Mucosa of descending colon (tissue), 3 donors: ENCODE measurements around the gene RBM4. TPM values are rescaled to one million over a fixed set of nuclear protein-coding genes. Genes with fewer than 3 reads are reported as not detected.

Source experiments
- ATAC-seq: fragments of 200-7000 bp; cut with Tn5 transposase; one replicate; pipeline ENCODE4 v1.9.1; 2020; ENCODE audit warnings: mild to moderate bottlenecking, moderate library complexity
- DNase-seq, 3 donors: peaks; one replicate each; pipeline ENCODE4 v3.0.0-alpha.2; 2020
- H3K36me3 ChIP-seq: fragments of 200-600 bp; one replicate; pipeline ENCODE4 v1.8.0; 2021; ENCODE audit warnings: low read depth, mild to moderate bottlenecking
- H3K4me1 ChIP-seq: fragments of 200-600 bp; one replicate; pipeline ENCODE4 v1.8.0; 2021; ENCODE audit warnings: low read depth, mild to moderate bottlenecking
- H3K4me3 ChIP-seq: fragments of 200-600 bp; one replicate; pipeline ENCODE4 v1.8.0; 2021; ENCODE audit warnings: mild to moderate bottlenecking
- H3K9me3 ChIP-seq: fragments of 200-600 bp; one replicate; pipeline ENCODE4 v1.8.0; 2021; ENCODE audit warnings: mild to moderate bottlenecking
- intact Hi-C, 2 donors: fragments of 100-400 bp; cut with DNase I in 1 of 2; cut with micrococcal nuclease in 1 of 2; formaldehyde crosslinking; loops; one replicate each; pipeline versions ENCODE4 v1.11.0 to v1.11.1; 2022; cut with DNase I, micrococcal nuclease
- total RNA-seq, 3 donors: library from RNA; stranded (reverse); fragmentation: NEBNext Ultra II Directional in 2 of 3; extraction: Animal tissue kit (Norgen Biotek cat#: 25700) in 2 of 3; gene quantifications; one replicate each; pipeline versions ENCODE4 v1.2.1 to v1.2.4, GENCODE V29; 2021 to 2023
- TF ChIP-seq, protein P1 (sequence below): fragments of 200-600 bp; IDR thresholded peaks from one replicate; pipeline ENCODE4 v1.8.0; 2022; ENCODE audit warnings: antibody characterized with exemption, mild to moderate bottlenecking
- donor health status: DM: no; HTN: no; CAD: no; lungs with moderate emphysema.
- donor health status: DM: no; HTN: no; CAD: no.
- donor health status: DM: no; HTN: yes; CAD: no.

RBM4 gene
- total RNA-seq, 3 donors from 2014 or later = 101 to 125 (median 104) TPM

- DNase-seq (no peak), ATAC-seq (no peak)
- no peak overlapping the region for H3K4me3 ChIP-seq
- peaks cover 11% of the 10 kb centered on the region for H3K4me1 ChIP-seq
- H3K36me3 ChIP-seq = no peaks in the 10 kb centered on the region
- intact Hi-C loops = no loop called here
- no peaks in the 10 kb centered on the region for H3K9me3 ChIP-seq
- TF ChIP-seq, protein P1, sequence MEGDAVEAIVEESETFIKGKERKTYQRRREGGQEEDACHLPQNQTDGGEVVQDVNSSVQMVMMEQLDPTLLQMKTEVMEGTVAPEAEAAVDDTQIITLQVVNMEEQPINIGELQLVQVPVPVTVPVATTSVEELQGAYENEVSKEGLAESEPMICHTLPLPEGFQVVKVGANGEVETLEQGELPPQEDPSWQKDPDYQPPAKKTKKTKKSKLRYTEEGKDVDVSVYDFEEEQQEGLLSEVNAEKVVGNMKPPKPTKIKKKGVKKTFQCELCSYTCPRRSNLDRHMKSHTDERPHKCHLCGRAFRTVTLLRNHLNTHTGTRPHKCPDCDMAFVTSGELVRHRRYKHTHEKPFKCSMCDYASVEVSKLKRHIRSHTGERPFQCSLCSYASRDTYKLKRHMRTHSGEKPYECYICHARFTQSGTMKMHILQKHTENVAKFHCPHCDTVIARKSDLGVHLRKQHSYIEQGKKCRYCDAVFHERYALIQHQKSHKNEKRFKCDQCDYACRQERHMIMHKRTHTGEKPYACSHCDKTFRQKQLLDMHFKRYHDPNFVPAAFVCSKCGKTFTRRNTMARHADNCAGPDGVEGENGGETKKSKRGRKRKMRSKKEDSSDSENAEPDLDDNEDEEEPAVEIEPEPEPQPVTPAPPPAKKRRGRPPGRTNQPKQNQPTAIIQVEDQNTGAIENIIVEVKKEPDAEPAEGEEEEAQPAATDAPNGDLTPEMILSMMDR = no peak
Measured at GRCh38 chr11:66612458-66612857, 26.0 kb upstream of the RBM4 start.

DNA sequence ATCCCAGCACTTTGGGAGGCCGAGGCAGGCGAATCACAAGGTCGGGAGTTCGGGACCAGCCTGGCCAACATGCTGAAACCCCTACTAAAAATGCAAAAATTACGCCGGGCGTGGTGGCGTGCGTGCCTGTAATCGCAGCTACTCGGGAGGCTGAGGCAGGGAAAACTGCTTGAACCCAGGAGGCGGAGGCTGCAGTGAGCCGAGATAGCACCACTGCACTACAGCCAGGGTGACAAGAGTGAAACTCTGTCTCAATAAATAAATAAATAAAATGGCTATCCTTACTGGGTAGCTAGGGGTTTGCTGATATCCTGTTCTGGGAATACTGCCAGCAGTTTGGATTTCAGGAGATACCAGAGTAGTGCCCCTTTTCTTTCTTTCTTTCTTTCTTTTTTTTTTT lies 24.4 kb upstream of the RBM4 start:
- intact Hi-C loops = no loop called here
- Histone ChIP-seq H3K4me1 (peaks cover 13% of the 10 kb centered on the region), H3K4me3 (no peak overlapping the region), H3K36me3 (no peaks in the 10 kb centered on the region), H3K9me3 (no peaks in the 10 kb centered on the region)
- TF ChIP-seq, protein P1 = no peak
- ATAC-seq = no peak
- no peak for DNase-seq

GRCh38 chr11:66616379-66617154 lies 21.9 kb upstream of the RBM4 start, which contains the start of gene RBM14:
Gene RBM14 (plus strand): TSS chr11:66616630. CDS start chr11:66616721, 91 bp downstream.
- Histone ChIP-seq H3K4me3 (peak within 1 kb of the TSS; percentile 79), H3K9me3 (no peaks in the 10 kb centered on the region), H3K4me1 (peaks cover 32% of the 10 kb centered on the region), H3K36me3 (no peaks in the 10 kb centered on the region)
- ATAC-seq (peak; percentile 94), DNase-seq (peak; percentile 97 to 99 (median 98))
- TF ChIP-seq, protein P1 = no peak
- intact Hi-C loops = no loop called here

GRCh38 chr11:66617155-66617834 lies 21.2 kb upstream of the RBM4 start:
- H3K36me3 ChIP-seq = no peaks in the 10 kb centered on the region
- ATAC-seq (peak; percentile 69), DNase-seq (no peak)
- H3K4me1 ChIP-seq = peaks cover 37% of the 10 kb centered on the region
- TF ChIP-seq, protein P1 = no peak
- peak overlapping the region; percentile 79 for H3K4me3 ChIP-seq
- H3K9me3 ChIP-seq = no peaks in the 10 kb centered on the region
- intact Hi-C loops = no loop called here

GRCh38 chr11:66619080-66619554 lies 19.4 kb upstream of the RBM4 start:
- Histone ChIP-seq H3K9me3 (no peaks in the 10 kb centered on the region), H3K4me3 (no peak overlapping the region), H3K4me1 (peaks cover 49% of the 10 kb centered on the region), H3K36me3 (no peaks in the 10 kb centered on the region)
- ATAC-seq (no peak), DNase-seq (no peak)
- TF ChIP-seq, protein P1 = no peak
- intact Hi-C loops = no loop called here
